Neutrophil (primary cell): Measurements from ENCODE around the gene PKP4.

Source experiments
- H3K27ac ChIP-seq: fragments of 200-600 bp; sonication (generic); 2 replicates; pipeline ENCODE4 v1.5.1; 2016; ENCODE audit warnings: mild to moderate bottlenecking, moderate library complexity
- H3K27me3 ChIP-seq: fragments of 200-600 bp; sonication (generic); 2 replicates; pipeline ENCODE4 v1.6.0; 2016; ENCODE audit warnings: mild to moderate bottlenecking
- H3K36me3 ChIP-seq: fragments of 200-600 bp; sonication (generic); 2 replicates; pipeline ENCODE4 v1.5.1; 2017
- H3K4me1 ChIP-seq, 2 experiments: fragments of 200-600 bp in 1 of 2; sonication (generic) in 1 of 2; 1 replicate in 1 of 2; 2 replicates in 1 of 2; pipeline versions ENCODE4 v1.5.1 to v1.6.1; 2013 to 2016; ENCODE audit warnings: low read depth in 1 of 2, low read length in 1 of 2, mild to moderate bottlenecking in 1 of 2, moderate library complexity in 1 of 2; ENCODE audit not compliant: control insufficient read depth in 1 of 2, insufficient read depth in 1 of 2
- H3K4me3 ChIP-seq, 2 experiments: fragments of 200-600 bp in 1 of 2; sonication (generic) in 1 of 2; 1 replicate in 1 of 2; 2 replicates in 1 of 2; pipeline ENCODE4 v1.5.1; 2013 to 2016; ENCODE audit warnings: low read depth in 1 of 2, low read length in 1 of 2, mild to moderate bottlenecking in 1 of 2, moderate library complexity in 1 of 2
- H3K9me3 ChIP-seq: fragments of 200-600 bp; sonication (generic); 2 replicates; pipeline ENCODE4 v1.5.1; 2016
- TF ChIP-seq, protein P1 (sequence below): fragments of 200-600 bp; sonication (generic); IDR thresholded peaks from 2 replicates; pipeline ENCODE4 v1.5.1; 2016; ENCODE audit warnings: antibody characterized with exemption

The PKP4 gene

GRCh38 chr2:158497486-158497885 is 40.7 kb downstream of the PKP4 start:
- TF ChIP-seq, protein P1, sequence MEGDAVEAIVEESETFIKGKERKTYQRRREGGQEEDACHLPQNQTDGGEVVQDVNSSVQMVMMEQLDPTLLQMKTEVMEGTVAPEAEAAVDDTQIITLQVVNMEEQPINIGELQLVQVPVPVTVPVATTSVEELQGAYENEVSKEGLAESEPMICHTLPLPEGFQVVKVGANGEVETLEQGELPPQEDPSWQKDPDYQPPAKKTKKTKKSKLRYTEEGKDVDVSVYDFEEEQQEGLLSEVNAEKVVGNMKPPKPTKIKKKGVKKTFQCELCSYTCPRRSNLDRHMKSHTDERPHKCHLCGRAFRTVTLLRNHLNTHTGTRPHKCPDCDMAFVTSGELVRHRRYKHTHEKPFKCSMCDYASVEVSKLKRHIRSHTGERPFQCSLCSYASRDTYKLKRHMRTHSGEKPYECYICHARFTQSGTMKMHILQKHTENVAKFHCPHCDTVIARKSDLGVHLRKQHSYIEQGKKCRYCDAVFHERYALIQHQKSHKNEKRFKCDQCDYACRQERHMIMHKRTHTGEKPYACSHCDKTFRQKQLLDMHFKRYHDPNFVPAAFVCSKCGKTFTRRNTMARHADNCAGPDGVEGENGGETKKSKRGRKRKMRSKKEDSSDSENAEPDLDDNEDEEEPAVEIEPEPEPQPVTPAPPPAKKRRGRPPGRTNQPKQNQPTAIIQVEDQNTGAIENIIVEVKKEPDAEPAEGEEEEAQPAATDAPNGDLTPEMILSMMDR: no peak
- Histone ChIP-seq H3K36me3 (no peaks in the 10 kb centered on the region), H3K4me1 (peaks cover 0 to 6% of the 10 kb centered on the region in 2 experiments), H3K4me3 (no peak overlapping the region), H3K9me3 (no peaks in the 10 kb centered on the region), H3K27me3 (no peaks in the 10 kb centered on the region), H3K27ac (no peak overlapping the region)

DNA sequence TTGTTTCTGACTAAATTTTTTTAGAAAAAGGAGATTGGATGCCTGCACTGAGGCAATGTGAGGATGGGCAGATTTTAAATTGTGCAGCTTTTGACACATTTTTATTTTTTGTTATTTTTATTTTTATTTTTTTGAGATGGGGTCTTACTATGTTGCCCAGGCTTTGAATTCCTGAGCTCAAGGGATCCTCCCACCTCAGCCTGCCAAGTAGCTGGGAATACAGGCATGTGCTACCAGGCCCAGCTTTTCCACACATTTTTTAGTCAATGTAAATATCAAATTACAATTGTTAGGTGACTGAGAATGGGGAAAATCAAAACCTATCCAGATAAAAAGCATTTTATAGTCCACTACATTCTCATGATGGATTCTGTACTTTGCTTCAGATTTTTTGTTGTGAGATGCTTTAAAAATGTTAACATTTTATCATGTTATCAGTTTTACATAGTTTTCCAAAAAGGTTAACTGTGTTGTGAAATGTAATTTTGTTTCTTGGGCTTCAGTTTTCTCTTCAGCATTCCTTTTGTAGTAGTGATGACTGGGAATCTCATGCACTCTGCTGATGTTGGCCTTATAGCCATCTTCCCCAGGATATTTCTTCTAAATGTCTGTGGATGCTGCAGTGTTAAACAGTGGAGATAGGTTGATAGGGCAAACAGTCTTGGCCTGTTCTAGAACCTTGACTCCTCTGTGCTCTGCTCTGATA is 41.4 kb downstream of the PKP4 start:
- TF ChIP-seq, protein P1: no peak
- Histone ChIP-seq H3K27ac (no peak overlapping the region), H3K36me3 (no peaks in the 10 kb centered on the region), H3K27me3 (no peaks in the 10 kb centered on the region), H3K4me3 (no peak overlapping the region), H3K4me1 (peaks cover 0 to 6% of the 10 kb centered on the region in 2 experiments), H3K9me3 (no peaks in the 10 kb centered on the region)

- H3K36me3 ChIP-seq: no peaks in the 10 kb centered on the region
- H3K27me3 ChIP-seq: no peaks in the 10 kb centered on the region
- no peaks in the 10 kb centered on the region for H3K9me3 ChIP-seq
- no peak overlapping the region for H3K27ac ChIP-seq
- H3K4me1 ChIP-seq: peaks cover 0 to 6% of the 10 kb centered on the region in 2 experiments
- no peak overlapping the region for H3K4me3 ChIP-seq
- TF ChIP-seq, protein P1: no peak
Observed at GRCh38 chr2:158498749-158499136, 42.0 kb downstream of the PKP4 start.

GRCh38 chr2:158499383-158499782 is 42.6 kb downstream of the PKP4 start:
- H3K4me1 ChIP-seq: peaks cover 0 to 6% of the 10 kb centered on the region in 2 experiments
- H3K27ac ChIP-seq: no peak overlapping the region
- H3K9me3 ChIP-seq: no peaks in the 10 kb centered on the region
- no peaks in the 10 kb centered on the region for H3K27me3 ChIP-seq
- no peaks in the 10 kb centered on the region for H3K36me3 ChIP-seq
- TF ChIP-seq, protein P1: no peak
- no peak overlapping the region for H3K4me3 ChIP-seq

GRCh38 chr2:158500333-158500732 is 43.6 kb downstream of the PKP4 start:
- H3K27me3 ChIP-seq: no peaks in the 10 kb centered on the region
- peaks cover 0 to 6% of the 10 kb centered on the region in 2 experiments for H3K4me1 ChIP-seq
- TF ChIP-seq, protein P1: no peak
- H3K4me3 ChIP-seq: no peak overlapping the region
- H3K27ac ChIP-seq: no peak overlapping the region
- H3K36me3 ChIP-seq: no peaks in the 10 kb centered on the region
- no peaks in the 10 kb centered on the region for H3K9me3 ChIP-seq
